Breast epithelium (tissue), 4 donors: ENCODE results near the gene SLC44A4. TPM values are rescaled to one million over a fixed set of nuclear protein-coding genes. Genes with fewer than 3 reads are reported as not detected.
A peak's percentile ranks its signal among the peaks of the same experiment; 100 is the strongest.
"Not testable (repeated sequence)": the region's sequence is repeated elsewhere in the genome, so short reads cannot be mapped to it uniquely, and the experiment has no call there.

Source experiments
- DNase-seq, 2 donors: peaks; one replicate each; pipeline ENCODE4 v3.0.0-alpha.2; 2019; ENCODE audit warnings: low spot score in 2 of 2
- H3K27ac ChIP-seq, 2 donors: fragments of 200-600 bp; sonication (generic) in 1 of 2; one replicate each; pipeline ENCODE4 v1.5.1; 2016 to 2019; ENCODE audit warnings: mild to moderate bottlenecking in 1 of 2
- H3K27me3 ChIP-seq, 2 donors: fragments of 200-600 bp; sonication (generic) in 1 of 2; one replicate each; pipeline versions ENCODE4 v1.5.1 to v1.6.0; 2017 to 2019; ENCODE audit warnings: control low read depth in 1 of 2, mild to moderate bottlenecking in 1 of 2
- H3K36me3 ChIP-seq: fragments of 200-600 bp; one replicate; pipeline ENCODE4 v1.5.1; 2019
- H3K4me1 ChIP-seq, 2 donors: fragments of 200-600 bp; sonication (generic); one replicate each; pipeline ENCODE4 v1.5.1; 2016 to 2019; ENCODE audit warnings: control low read depth in 1 of 2
- H3K4me3 ChIP-seq, 3 donors: fragments of 200-600 bp; sonication (generic); 1 replicate in 2 of 3; 2 replicates in 1 of 3; pipeline ENCODE4 v1.5.1; 2016 to 2019; ENCODE audit warnings: mild to moderate bottlenecking in 3 of 3, moderate library complexity in 2 of 3
- H3K9me3 ChIP-seq, 2 donors: fragments of 200-600 bp; sonication (generic) in 1 of 2; one replicate each; pipeline ENCODE4 v1.5.1; 2016 to 2019; ENCODE audit warnings: control low read depth in 1 of 2
- CTCF ChIP-seq, 3 donors: fragments of 450-650 bp; IDR thresholded peaks; one replicate each; pipeline ENCODE4 v1.5.1; 2016 to 2017; ENCODE audit warnings: antibody characterized with exemption in 3 of 3, mild to moderate bottlenecking in 3 of 3, moderate library complexity in 3 of 3
- POLR2A ChIP-seq: fragments of 450-650 bp; IDR thresholded peaks from one replicate; pipeline ENCODE4 v1.6.1; 2016; ENCODE audit warnings: antibody characterized with exemption, mild to moderate bottlenecking, moderate library complexity
- POLR2AphosphoS5 ChIP-seq, 3 donors: sonication (generic); formaldehyde crosslinking; IDR thresholded peaks; one replicate each; pipeline ENCODE4 v1.6.1; 2017; ENCODE audit warnings: antibody characterized with exemption in 3 of 3
- intact Hi-C: fragments of 100-400 bp; cut with DNase I; formaldehyde crosslinking; loops from one replicate; pipeline ENCODE4 v1.15.1; 2023; ENCODE audit warnings: low total_unique reads
- total RNA-seq, 3 donors: library from RNA; depleted of rRNA; stranded (reverse); fragments of >200 nt; gene quantifications; one replicate each; pipeline ENCODE4 v1.1.0, GENCODE V29; 2016

Gene SLC44A4
- total RNA-seq, 3 donors from 2014 or later, result 0.32 to 35.4 (median 10.5) TPM

GRCh38 chr6:31821301-31822035 lies 57.3 kb downstream of the SLC44A4 start:
- Histone ChIP-seq H3K36me3 (no peaks in the 10 kb centered on the region), H3K9me3 (no peaks in the 10 kb centered on the region), H3K4me3 (peak overlapping the region; percentile 47 to 77 (median 62)), H3K27me3 (no peaks in the 10 kb centered on the region), H3K4me1 (peaks cover 0 to 4% of the 10 kb centered on the region in 2 donors), H3K27ac (peak overlapping the region; percentile 91 to 99)
- TF ChIP-seq POLR2A, result peak; percentile 28
- no peak for TF ChIP-seq POLR2AphosphoS5 (IDR thresholded peaks at IDR 0.05)
- intact Hi-C loops, result no loop called here
- DNase-seq, result no peak

- H3K36me3 ChIP-seq, H3K27me3 ChIP-seq, intact Hi-C loops, DNase-seq, H3K4me1 ChIP-seq, H3K9me3 ChIP-seq: not testable (repeated sequence)
- peak overlapping the region in 1 of 3 donors; percentile 61 for H3K4me3 ChIP-seq
- peak overlapping the region; percentile 44 to 99 for H3K27ac ChIP-seq
These were observed 58.4 kb downstream of the SLC44A4 start for GRCh38 chr6:31820399-31820798.

- Histone ChIP-seq H3K4me3 (peak overlapping the region in 2 of 3 donors; percentile 61 to 66), H3K9me3 (no peaks in the 10 kb centered on the region), H3K27ac (peak overlapping the region; percentile 44 to 75), H3K36me3 (no peaks in the 10 kb centered on the region), H3K4me1 (peaks cover 0 to 4% of the 10 kb centered on the region in 2 donors), H3K27me3 (no peaks in the 10 kb centered on the region)
- no peak for DNase-seq
- no peak for TF ChIP-seq POLR2AphosphoS5 (IDR thresholded peaks at IDR 0.05)
- TF ChIP-seq CTCF (IDR thresholded peaks at IDR 0.05), result no peak
- TF ChIP-seq POLR2A, result no peak
- intact Hi-C loops, result no loop called here
These were observed 58.9 kb downstream of the SLC44A4 start for GRCh38 chr6:31819871-31820299.

GRCh38 chr6:31817929-31818511 lies 60.8 kb downstream of the SLC44A4 start:
- DNase-seq, H3K9me3 ChIP-seq, H3K36me3 ChIP-seq, H3K4me1 ChIP-seq, H3K27me3 ChIP-seq, intact Hi-C loops: not testable (repeated sequence)
- peak in 1 of 3 donors; percentile 40 for TF ChIP-seq POLR2AphosphoS5 (IDR thresholded peaks at IDR 0.05)
- peak overlapping the region; percentile 75 to 88 for H3K27ac ChIP-seq
- peak overlapping the region; percentile 42 to 66 (median 61) for H3K4me3 ChIP-seq

GRCh38 chr6:31817133-31817928 lies 61.5 kb downstream of the SLC44A4 start:
- intact Hi-C loops, H3K27me3 ChIP-seq, H3K4me1 ChIP-seq, DNase-seq, H3K9me3 ChIP-seq, H3K36me3 ChIP-seq: not testable (repeated sequence)
- Histone ChIP-seq H3K4me3 (peak overlapping the region; percentile 42 to 66 (median 61)), H3K27ac (peak overlapping the region; percentile 75 to 88)

GRCh38 chr6:31815025-31815838 lies 63.6 kb downstream of the SLC44A4 start, which contains the start of the genes HSPA1A and HSPA1L:
TSS of gene HSPA1A (plus strand) at chr6:31815543. CDS start at chr6:31815757, 214 bp downstream.
TSS of gene HSPA1L (minus strand) at chr6:31815283. CDS start at chr6:31811972, 3,311 bp downstream.
- peak; percentile 95 to 97 for DNase-seq
- no peaks in the 10 kb centered on the region for H3K27me3 ChIP-seq
- H3K9me3 ChIP-seq, result no peaks in the 10 kb centered on the region
- H3K4me3 ChIP-seq, result peak within 1 kb of the TSS; percentile 57 to 75 (median 64)
- H3K27ac ChIP-seq, result peak within 1 kb of the TSS; percentile 99 to 100
- H3K4me1 ChIP-seq, result peaks cover 0 to 5% of the 10 kb centered on the region in 2 donors
- TF ChIP-seq POLR2A (peak; percentile 99), CTCF (IDR thresholded peaks at IDR 0.05) (no peak), POLR2AphosphoS5 (IDR thresholded peaks at IDR 0.05) (peak; percentile 100)
- intact Hi-C loops, result no loop called here
- no peaks in the 10 kb centered on the region for H3K36me3 ChIP-seq
